Neural cell (in vitro differentiated cells): Measurements from ENCODE around the gene TIMM23B.
"Not testable (repeated sequence)": the region's sequence is repeated elsewhere in the genome, so short reads cannot be mapped to it uniquely, and the experiment has no call there.

Experiments used
- EP300 ChIP-seq: fragments of 450-650 bp; conservative IDR thresholded peaks from 2 replicates; pipeline ENCODE4 v1.6.1; 2014; ENCODE audit warnings: antibody characterized with exemption, mild to moderate bottlenecking, moderate library complexity; ENCODE audit not compliant: poor library complexity, severe bottlenecking
- TF ChIP-seq, protein P1 (sequence below): fragments of 450-650 bp; IDR thresholded peaks from 2 replicates; pipeline ENCODE4 v1.5.1; 2014; ENCODE audit warnings: antibody characterized with exemption, mild to moderate bottlenecking, moderate library complexity; ENCODE audit not compliant: poor library complexity, severe bottlenecking

GRCh38 chr10:49953122-49953521 lies 11.3 kb downstream of the TIMM23B start:
- not testable (repeated sequence) for TF ChIP-seq EP300
- TF ChIP-seq, protein P1, sequence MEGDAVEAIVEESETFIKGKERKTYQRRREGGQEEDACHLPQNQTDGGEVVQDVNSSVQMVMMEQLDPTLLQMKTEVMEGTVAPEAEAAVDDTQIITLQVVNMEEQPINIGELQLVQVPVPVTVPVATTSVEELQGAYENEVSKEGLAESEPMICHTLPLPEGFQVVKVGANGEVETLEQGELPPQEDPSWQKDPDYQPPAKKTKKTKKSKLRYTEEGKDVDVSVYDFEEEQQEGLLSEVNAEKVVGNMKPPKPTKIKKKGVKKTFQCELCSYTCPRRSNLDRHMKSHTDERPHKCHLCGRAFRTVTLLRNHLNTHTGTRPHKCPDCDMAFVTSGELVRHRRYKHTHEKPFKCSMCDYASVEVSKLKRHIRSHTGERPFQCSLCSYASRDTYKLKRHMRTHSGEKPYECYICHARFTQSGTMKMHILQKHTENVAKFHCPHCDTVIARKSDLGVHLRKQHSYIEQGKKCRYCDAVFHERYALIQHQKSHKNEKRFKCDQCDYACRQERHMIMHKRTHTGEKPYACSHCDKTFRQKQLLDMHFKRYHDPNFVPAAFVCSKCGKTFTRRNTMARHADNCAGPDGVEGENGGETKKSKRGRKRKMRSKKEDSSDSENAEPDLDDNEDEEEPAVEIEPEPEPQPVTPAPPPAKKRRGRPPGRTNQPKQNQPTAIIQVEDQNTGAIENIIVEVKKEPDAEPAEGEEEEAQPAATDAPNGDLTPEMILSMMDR: not testable (repeated sequence)
